ENCODE data around the gene DNLZ.

Gene DNLZ

DNA sequence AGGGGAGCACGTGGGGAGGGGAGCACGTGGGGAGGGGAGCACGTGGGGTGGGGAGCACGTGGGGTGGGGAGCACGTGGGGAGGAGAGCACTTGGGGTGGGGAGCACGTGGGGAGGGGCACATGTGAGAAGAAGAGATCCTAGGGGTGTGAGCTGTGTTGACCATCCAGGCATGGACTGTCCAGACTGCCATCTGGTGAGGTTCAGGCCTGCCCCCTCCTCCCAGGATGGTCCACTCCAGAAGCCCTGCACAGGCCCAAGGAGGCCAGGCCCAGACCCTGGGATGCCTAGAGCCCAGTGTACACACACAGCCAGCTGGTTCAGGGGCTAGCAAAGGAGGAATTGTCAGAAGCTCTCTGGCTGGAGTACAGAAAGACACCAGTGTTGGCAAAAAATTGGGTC lies 34.1 kb upstream of the DNLZ start:
- no peak overlapping the region for H3K27ac ChIP-seq
- no peak for DNase-seq (ENCODE audit: low read depth, low spot score)

DNA sequence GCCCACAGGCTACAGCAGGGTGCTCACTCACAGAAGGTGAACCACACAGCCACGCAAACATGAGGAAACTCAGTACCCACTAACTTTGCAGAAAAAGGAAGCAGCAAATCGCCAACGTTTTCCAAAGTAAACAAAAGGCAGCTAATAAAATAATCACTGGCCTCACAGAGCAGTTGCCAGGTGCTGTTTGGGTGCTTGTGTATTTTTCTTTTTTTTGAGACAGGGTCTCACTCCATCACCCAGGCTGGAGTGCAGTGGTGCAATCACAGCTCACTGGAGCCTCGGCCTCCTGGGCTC lies 32.6 kb upstream of the DNLZ start:
- DNase-seq (ENCODE audit: low read depth, low spot score), result no peak
- H3K27ac ChIP-seq, result no peak overlapping the region

DNA sequence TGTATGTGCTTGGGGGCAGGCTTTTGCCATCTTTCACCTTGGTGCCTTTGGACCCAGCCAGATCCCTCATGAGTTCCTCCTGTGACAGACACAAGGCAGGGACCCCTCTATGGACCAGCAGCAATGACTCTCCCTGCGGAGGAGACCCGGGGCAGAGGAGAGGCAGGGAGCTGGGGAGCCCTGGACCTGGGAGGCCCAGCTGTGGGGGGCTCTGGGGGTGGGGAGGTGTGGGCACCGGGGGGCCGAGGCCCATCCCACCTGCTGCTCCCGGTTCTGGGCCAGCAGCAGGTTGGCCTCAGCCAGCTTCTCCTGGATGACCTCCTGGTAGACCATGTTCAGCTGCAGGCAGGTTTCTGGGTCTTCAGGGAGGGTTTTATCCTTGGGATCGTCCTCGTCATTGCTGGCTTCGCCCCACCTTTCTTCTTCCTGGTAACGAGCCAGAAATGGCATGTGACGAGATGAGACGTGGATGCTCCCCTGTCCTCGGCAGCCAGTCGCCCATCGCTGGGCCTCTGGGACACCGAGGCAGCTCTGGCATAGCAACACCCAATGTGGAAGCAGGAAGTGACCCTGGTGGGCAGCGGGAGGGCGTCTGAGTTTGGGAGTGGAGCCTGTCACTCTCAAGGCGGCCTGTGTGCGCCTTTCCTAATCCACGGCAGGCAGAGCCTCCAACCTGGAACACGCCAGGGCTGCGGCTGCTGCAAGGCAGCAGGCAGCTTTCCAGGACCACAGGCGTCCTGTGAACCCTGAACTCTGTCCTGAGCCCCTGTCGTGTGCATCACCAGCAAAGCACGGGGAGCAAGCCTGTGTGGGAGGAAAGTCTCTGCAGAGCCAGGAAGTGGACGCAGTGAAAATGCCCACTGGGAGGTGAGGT lies 32.0 kb upstream of the DNLZ start:
- no peak for DNase-seq (ENCODE audit: low read depth, low spot score)
- H3K27ac ChIP-seq, result no peak overlapping the region

DNA sequence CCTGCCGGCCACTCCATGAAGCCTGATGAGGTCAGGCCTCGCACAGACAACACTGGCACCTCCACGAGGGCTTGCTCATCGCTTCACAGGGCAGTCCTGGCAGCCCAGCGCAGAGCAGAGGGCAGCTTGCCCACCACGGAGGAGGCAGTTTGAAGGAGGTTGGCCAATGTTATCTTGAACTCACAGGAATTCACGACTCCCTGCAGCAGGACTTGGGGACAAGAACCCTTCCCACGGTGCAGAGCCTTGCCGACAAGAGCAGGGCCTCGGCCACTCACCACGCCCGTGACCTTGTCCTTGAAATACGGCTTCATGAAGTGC lies 31.4 kb upstream of the DNLZ start:
- no peak overlapping the region for H3K27ac ChIP-seq
- DNase-seq (ENCODE audit: low read depth, low spot score), result no peak

DNA sequence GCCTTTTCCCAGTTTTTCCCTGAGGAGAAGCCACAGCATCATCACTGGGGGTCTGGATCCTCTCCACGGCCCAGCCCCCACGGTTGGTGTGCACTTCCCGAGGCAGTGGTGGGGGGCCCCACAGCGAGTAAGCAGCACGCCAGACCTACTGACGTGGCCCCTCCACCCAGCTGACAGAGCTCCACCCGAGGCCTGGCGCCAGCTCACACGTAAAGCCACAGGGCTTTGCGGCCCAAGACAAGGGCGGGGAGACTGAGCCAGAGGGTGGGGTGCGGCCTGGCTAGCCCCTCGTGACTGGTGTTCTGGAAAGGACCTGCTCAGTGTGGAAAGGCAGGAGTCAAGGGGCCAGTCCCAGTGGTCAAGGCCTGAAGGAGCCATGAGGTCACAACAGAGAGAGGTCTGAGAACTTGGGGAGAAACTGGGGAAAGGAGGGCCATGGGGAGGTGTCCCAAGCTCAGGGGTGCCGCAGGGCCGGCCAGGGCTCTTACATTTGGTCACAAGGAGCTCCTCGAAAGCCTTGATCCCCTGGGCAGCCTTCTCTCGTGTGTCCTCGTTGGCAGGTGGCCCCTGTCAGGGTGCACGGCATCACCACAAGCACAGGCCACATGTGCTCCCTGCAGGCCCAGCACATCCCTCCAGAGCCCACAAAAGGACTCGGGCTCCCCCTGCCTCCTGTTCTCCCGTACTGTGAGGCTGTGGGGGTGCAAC lies 30.9 kb upstream of the DNLZ start:
- H3K27ac ChIP-seq, result no peak overlapping the region
- DNase-seq (ENCODE audit: low read depth, low spot score), result no peak

DNA sequence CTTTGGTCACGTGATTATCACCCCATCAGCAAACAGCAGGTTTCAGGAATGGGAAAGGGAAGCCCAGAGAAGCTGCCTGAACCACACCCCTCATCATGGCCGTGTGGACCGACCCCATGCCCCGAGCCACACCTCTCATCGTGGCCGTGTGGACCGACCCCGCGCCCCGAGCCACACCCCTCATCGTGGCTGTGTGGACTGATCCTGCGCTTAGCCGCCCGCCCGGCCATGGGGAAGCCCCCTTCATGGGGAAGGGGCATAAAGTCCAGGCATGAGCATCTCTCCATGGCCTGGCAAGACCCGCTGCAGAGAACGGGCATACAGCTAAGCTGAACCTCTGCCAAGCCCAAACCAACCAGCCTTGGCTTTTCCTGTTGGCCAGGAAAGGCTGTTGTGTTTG lies 30.0 kb upstream of the DNLZ start:
- no peak for DNase-seq (ENCODE audit: low read depth, low spot score)
- no peak overlapping the region for H3K27ac ChIP-seq

DNA sequence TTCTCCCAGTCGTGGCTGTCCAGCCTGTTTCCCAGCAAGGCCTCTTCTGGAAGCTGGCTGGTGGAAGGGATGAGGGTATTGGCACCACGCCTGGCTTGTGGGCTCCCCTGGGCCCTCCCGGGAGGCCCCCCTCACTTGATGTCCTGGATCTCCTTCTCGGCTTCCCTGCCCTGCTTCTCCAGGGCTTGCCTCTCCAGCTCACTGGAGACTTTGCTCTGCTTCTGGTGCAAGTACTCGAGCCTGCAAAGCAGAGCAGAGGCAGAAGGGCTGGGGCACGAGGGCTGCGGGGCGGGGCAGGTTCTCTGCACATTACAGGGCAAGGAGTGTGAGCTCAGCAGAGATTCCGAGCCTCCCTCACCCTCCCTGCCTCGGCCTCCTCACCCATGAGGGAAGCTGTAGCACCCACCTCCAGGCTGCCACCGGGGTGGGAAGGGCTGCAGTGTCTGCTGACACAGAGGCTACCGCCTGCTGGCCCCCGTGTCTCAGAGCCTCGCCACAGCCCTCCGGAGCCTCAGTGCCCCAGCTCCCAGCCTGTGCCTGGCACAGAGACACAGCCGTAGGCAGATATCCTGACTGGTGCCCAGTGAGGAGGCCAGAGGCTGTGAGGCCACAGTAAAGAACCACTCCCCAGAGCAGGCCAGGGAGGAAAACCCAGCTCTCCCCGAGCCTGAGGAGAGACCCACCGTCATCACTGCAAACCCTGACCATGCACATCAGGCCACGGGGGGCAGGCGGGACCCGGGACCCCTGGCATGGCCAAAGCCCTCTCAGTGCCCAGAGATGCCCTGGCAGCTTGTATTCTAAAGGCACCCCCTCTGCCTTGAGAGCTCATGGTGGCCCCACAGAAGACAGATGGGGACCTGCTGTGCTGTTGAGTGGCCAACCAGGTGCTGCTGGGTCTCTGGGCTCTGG lies 29.2 kb upstream of the DNLZ start:
- no peak overlapping the region for H3K27ac ChIP-seq
- DNase-seq (ENCODE audit: low read depth, low spot score), result no peak

DNA sequence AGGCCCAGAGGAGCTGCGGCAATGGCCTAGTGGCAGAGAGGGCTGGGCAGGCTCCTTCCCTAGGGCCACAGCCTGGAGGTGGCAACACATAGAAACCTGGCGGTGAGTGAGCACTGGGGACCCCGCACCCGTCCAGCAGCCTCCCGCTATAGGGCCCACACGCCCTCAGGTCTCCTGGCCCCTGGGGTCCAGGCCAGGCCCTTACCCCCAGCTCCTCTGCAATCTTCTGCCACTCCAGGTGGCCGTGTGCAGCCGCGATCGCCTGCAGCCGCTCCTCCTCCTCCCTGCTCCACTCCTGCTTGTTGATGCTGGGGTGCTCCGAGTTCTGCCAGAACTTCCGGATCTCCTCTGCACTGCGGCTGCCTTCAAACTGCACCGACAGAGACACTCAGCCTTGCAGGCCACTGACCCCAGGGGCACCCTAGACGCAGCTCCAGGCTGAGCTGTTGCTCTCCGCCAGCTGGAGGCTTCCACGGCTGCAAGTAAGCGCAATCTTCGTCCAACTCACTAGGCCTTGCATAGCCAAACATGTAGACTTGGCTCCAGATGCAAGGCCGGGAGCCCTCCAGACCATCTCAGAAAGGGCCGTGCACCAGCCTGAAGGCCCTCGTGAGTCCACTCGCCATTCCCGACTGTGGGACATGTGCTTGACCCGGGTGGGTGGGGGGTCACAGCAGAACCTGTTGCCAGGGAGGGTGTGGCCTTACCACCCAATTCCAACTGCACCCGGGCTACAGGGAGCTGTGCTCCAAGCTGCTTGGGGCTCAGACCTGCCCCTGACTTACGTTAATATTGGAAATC lies 28.4 kb upstream of the DNLZ start:
- H3K27ac ChIP-seq, result no peak overlapping the region
- DNase-seq (ENCODE audit: low read depth, low spot score), result no peak

DNA sequence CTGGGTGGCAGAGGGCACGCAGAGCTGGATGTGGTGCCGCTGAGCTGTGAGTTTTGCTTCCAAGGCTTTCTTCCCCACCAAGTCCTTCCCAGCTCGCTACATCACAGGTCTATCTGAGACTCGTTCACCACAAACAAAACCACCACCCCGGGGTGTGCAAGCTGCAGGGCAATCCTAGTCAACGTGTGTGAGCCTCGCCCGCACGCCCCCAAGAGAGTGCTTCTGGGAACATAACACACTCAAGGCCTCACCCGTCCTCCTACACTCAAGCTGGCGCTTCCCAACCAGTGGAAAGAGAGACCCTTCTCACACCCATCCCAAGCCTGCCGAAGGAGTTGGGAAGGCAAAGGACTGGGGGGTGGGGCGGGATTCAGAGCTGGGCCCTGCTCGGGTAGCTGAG lies 25.9 kb upstream of the DNLZ start:
- no peak for DNase-seq (ENCODE audit: low read depth, low spot score)
- no peak overlapping the region for H3K27ac ChIP-seq

DNA sequence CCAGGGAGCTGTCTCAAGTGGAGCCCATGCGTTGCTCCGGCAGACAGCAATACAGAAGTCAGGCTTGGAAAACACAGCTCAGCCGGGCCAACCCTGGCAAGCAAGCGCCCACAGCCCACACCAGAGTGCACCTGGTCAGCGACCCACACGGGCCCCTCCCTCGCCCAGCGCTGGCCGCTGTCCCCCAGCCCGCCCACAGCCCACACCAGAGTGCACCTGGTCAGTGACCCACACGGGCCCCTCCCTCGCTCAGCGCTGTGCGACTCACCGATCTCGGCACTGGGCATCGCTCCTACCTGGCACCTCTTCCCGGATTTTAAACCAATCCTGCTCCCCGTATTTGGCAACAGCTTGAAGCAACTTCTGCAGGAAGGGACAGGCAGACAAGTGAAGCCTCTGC lies 23.7 kb upstream of the DNLZ start:
- H3K27ac ChIP-seq, result no peak overlapping the region
- DNase-seq (ENCODE audit: low read depth, low spot score), result no peak

DNA sequence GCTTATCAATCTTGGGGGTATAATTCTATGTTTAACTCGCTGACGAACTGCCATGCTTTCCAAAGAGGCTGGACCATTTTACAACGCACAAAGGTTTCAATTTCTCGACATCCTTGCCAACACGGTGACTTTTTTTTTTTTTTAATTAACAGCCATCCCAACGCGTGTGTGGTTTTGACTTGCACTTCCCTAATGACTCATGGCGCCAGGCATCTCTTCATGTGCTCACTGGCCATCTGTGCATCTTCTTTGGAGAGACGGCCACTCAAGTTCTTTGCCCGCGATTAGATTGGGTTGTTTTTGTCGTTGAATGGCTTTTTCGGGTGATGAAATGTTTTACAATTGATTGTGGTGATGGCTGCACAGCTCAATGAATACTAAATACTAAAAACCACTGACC lies 22.5 kb upstream of the DNLZ start:
- no peak overlapping the region for H3K27ac ChIP-seq
- DNase-seq (ENCODE audit: low read depth, low spot score), result no peak

DNA sequence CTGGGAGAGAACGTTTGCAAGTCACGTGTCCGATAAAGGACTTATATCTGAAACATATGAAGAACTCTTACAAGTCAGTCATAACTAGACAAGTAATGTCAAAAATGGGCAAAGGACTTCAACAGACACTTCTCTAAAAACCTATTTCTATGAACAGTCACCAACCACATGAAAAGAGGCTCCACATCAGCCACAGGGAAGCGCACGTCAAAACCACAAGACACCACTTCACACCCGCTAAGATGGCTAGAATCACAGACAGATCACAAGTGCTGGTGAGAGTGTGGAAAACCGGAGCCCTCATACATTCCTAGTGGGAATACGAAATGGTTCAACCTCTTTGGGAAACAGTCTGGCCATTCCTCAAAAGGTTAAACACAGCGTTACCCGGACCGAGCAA lies 21.5 kb upstream of the DNLZ start:
- H3K27ac ChIP-seq, result no peak overlapping the region
- no peak for DNase-seq (ENCODE audit: low read depth, low spot score)

DNA sequence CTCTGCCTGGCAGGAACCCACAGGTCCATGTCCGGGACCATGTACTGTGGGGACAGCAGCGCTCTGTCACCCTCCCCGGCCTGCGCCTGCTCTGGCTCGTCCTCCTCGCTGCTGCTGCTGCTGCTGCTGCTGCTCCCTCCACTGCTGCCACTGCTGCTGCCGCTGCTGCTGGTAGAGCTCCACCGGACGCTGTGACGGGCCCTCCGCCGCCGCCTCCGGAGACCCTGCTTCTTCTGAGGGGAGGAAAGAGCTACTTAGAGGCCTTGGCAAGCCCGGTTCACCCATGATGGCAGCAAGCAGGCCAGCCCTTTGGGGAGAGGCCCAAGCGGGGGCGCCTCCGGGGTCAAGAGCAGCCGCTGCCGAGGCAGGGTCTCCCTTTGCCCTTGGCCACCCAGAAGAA lies 19.9 kb upstream of the DNLZ start:
- DNase-seq (ENCODE audit: low read depth, low spot score), result no peak
- no peak overlapping the region for H3K27ac ChIP-seq

DNA sequence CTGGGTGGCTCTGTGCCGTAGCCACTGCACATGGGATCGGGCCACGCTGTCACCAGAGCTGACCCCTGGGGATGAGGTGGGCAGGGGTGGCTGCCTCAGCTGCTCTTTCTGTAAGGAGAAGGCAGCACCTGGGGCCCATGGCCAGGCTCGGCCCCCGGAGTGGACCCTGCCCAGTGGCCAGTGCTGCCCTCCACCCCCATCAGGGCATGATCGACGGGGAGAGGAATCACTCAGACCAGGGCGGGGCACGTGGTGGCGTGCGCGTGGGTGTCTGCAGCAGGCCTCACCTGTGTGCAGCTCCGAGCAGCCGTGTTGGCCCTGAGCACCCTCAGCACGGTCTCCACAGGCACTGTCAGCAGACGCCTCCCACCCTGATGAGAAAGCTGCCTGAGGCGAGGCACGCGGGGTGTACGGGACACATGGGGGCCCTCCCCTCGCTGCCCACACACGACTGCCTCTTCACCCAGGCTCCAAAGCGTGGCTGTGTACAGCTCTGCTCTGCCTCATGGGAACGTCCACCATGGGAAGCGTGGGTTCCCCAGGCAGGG lies 18.5 kb upstream of the DNLZ start:
- no peak for DNase-seq (ENCODE audit: low read depth, low spot score)
- H3K27ac ChIP-seq, result no peak overlapping the region

DNA sequence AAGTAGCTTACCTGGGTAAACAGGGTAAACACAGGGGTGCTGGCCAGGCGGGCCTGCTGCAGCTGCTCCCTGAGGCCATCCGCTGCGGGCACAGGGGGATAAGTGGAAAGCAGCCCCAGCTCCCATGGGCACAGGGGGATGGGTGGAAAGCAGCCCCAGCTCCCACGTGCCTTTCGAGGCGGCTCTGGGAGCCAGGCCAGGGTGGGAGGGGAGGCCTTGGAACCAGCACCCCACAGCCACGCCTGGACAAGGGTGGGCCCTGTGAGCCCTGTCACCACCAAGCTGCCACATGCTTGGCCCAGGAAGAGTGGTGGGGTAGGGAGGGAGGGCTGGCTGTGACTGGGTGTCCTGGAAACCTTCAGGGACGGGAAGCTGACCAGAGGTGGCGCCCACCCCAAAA lies 17.8 kb upstream of the DNLZ start:
- no peak for DNase-seq (ENCODE audit: low read depth, low spot score)
- no peak overlapping the region for H3K27ac ChIP-seq

DNA sequence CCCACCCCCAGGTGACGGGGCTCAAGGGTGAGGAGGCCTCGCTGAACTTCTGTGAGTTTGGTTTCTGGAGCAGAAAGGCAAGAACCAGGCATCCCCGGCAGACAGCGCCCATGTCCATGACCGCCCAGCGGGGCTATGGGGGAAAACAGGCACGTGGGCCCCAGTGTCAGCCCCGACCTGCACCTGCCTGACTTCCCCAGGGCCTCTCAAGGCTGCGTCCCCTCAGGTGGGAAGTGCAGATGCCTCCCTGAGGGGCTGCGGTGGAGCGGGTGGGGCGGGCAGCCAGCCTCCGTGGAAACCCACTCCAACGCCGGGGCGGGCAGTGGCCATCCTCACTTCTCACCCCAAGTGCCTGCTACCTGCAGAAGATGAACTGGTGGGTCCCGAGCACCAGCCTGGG lies 16.8 kb upstream of the DNLZ start:
- DNase-seq (ENCODE audit: low read depth, low spot score), result no peak
- no peak overlapping the region for H3K27ac ChIP-seq

DNA sequence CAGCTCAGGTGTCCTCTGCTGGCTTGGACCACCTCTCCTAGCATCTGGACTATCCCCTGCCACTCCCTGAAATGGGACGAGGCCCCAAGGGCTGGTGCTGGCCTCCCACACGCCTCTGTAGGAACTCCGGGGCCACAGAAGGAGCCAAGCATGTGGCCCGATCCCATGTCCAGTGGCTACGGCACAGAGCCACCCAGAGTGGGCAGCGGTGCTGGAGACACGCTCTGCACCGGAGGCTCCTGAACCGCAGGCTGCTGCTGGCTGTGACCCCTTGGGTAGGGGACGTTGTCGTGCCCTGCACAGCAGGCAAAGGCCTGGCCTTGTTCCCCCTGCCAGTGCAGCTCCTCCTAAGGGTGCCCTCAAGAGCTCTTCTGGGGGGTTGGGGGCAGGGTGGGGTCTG lies 16.3 kb upstream of the DNLZ start:
- DNase-seq (ENCODE audit: low read depth, low spot score), result no peak
- no peak overlapping the region for H3K27ac ChIP-seq

DNA sequence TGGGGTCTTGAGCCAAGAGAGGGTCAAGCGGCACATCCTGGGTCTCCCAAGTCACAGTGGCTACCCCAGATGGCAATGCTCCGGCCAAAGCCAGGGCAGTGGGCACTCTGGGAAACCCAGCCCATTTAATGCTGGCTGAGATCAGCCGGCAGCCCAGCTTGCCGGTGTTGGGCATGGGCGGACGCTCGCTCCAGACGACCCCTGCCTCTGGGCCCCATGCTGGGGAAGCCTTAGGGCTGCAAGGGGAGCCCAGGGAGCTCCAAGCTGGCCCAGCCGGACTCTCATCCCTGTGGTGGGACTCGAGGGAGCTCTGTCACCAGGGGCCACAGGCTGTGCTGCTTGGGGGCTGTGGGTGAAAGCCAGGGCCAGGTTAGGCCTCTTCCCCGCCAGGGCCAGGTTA lies 15.9 kb upstream of the DNLZ start:
- H3K27ac ChIP-seq, result no peak overlapping the region
- no peak for DNase-seq (ENCODE audit: low read depth, low spot score)

DNA sequence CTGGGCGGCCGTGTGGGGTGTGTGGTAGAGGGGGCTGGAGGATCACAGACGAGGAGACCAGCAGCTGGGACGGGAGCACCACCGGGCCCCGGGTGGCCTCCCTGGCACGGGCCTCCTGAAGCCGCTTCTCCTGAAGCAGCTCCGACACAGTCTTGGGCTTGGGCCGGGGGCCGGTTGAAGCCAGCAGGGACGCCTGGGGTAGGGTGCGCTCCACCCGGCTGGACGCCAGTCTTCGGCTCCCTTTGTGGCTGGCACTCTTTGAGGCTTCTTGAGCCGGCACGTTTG lies 15.4 kb upstream of the DNLZ start:
- DNase-seq (ENCODE audit: low read depth, low spot score), result no peak

DNA sequence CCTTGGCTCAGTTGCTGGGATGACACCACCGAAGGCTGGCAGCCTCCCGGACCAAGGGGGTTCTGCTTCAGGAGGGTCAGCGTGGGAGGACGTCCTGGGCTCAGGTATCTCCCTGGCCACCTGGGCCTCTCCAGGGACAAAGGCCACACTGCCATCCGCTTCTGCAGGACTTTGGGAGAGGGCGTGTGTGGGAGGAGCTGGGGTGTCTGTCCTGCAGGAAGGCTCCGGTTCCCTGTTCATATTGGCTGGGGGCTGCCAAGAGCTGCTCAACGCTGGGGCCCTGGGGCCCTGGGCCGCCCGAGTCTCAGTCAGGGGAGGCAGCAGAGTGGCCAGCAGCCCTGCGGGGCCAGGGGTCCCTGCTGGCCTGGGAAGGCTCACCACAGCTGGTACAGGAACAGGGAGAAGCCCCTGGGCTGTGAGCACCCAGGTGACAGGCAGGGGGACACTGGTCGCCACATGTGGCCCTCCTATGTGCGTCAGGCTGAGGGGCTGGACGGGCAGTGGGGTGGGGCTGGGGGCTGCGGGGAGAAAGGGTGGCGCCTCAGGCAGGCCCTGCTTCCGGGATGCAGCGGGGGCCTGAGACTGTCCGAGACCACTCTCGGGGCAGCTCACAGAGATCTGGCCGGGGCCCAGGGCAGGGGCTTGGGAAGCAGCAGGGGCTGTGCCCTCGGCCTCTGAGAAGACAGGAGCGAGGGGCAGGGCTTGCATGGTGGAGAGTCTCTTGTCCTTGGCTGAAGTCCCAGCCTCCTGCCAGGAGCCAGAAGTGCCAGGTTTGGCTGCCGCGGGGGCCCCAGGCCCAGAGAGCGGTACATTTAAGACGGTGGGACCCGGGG lies 14.8 kb upstream of the DNLZ start:
- no peak overlapping the region for H3K27ac ChIP-seq
- no peak for DNase-seq (ENCODE audit: low read depth, low spot score)

More for the DNA sequence above, 15.4 kb upstream of the DNLZ start:
- H3K27ac ChIP-seq, result no peak overlapping the region

Data from epithelial cell of prostate (primary cell).